GM18951 (cell line): ENCODE results near the gene HPSE2.

Source experiments
- POLR2A ChIP-seq: IDR thresholded peaks from 4 replicates; pipeline ENCODE4 v1.6.1; 2011; ENCODE audit warnings: mild to moderate bottlenecking; ENCODE audit not compliant: insufficient read length, insufficient read depth; ENCODE audit errors: extremely low read depth
- in situ Hi-C: fragments of 300-500 bp; cut with MboI; formaldehyde crosslinking; loops from one replicate; pipeline ENCODE4 v1.12.0; 2022; ENCODE audit warnings: low sequenced_read_pairs, mixed read lengths, inconsistent platforms; ENCODE audit not compliant: unreplicated experiment

The HPSE2 gene

GRCh38 chr10:98466861-98467505 is 768.7 kb downstream of the HPSE2 start:
- no peak for TF ChIP-seq POLR2A
- in situ Hi-C loops, result loop anchor here (10.0 to 25.0 kb wide), 2 partner anchors 198 to 770 kb away; partner anchors contain the start of gene HPSE2

- in situ Hi-C loops, result loop anchor here (10.0 to 25.0 kb wide), 2 partner anchors 199 to 771 kb away; partner anchors contain the start of gene HPSE2
- no peak for TF ChIP-seq POLR2A
Measured at GRCh38 chr10:98465866-98466265, 769.8 kb downstream of the HPSE2 start.

GRCh38 chr10:98463976-98464754 is 771.5 kb downstream of the HPSE2 start:
- in situ Hi-C loops, result loop anchor here (10.0 to 25.0 kb wide), 2 partner anchors 201 to 773 kb away; partner anchors contain the start of gene HPSE2
- TF ChIP-seq POLR2A, result no peak

- no peak for TF ChIP-seq POLR2A
- in situ Hi-C loops, result loop anchor here (10.0 to 25.0 kb wide), 2 partner anchors 202 to 774 kb away; partner anchors contain the start of gene HPSE2
Measured at GRCh38 chr10:98463016-98463415, 772.6 kb downstream of the HPSE2 start.

GRCh38 chr10:98461500-98461842 is 774.2 kb downstream of the HPSE2 start:
- no peak for TF ChIP-seq POLR2A
- in situ Hi-C loops, result loop anchor here (10.0 to 25.0 kb wide), 2 partner anchors 203 to 776 kb away; partner anchors contain the start of gene HPSE2

GRCh38 chr10:98460837-98461499 is 774.7 kb downstream of the HPSE2 start:
- in situ Hi-C loops, result loop anchor here (10.0 to 25.0 kb wide), 2 partner anchors 204 to 776 kb away; partner anchors contain the start of gene HPSE2
- TF ChIP-seq POLR2A, result no peak

- in situ Hi-C loops, result loop anchor here (25.0 kb wide), 1 partner anchor 778 kb away; the partner anchor contains the start of gene HPSE2
- TF ChIP-seq POLR2A, result no peak
Measured at GRCh38 chr10:98458809-98459784, 776.6 kb downstream of the HPSE2 start.

GRCh38 chr10:98457721-98458120 is 777.9 kb downstream of the HPSE2 start:
- TF ChIP-seq POLR2A, result no peak
- in situ Hi-C loops, result loop anchor here (25.0 kb wide), 1 partner anchor 780 kb away; the partner anchor contains the start of gene HPSE2

GRCh38 chr10:98456686-98457482 is 778.8 kb downstream of the HPSE2 start:
- no peak for TF ChIP-seq POLR2A
- in situ Hi-C loops, result loop anchor here (25.0 kb wide), 1 partner anchor 780 kb away; the partner anchor contains the start of gene HPSE2

GRCh38 chr10:98456043-98456570 is 779.5 kb downstream of the HPSE2 start:
- in situ Hi-C loops, result loop anchor here (25.0 kb wide), 1 partner anchor 781 kb away; the partner anchor contains the start of gene HPSE2
- TF ChIP-seq POLR2A, result no peak

GRCh38 chr10:98453729-98454128 is 781.9 kb downstream of the HPSE2 start:
- in situ Hi-C loops, result loop anchor here (25.0 kb wide), 1 partner anchor 784 kb away; the partner anchor contains the start of gene HPSE2
- TF ChIP-seq POLR2A, result no peak

GRCh38 chr10:98450618-98451017 is 785.0 kb downstream of the HPSE2 start:
- no peak for TF ChIP-seq POLR2A
- in situ Hi-C loops, result loop anchor here (25.0 kb wide), 1 partner anchor 787 kb away; the partner anchor contains the start of gene HPSE2
